Measurements from ENCODE around the gene EXOC6B.

EXOC6B gene

GRCh38 chr2:72828840-72829507, 3.1 kb upstream of the EXOC6B start:
- DNase-seq, result no peak

- no peak for DNase-seq
These were observed 2.3 kb upstream of the EXOC6B start for GRCh38 chr2:72827966-72828646.

- no peak for DNase-seq
These were observed 1.7 kb upstream of the EXOC6B start for GRCh38 chr2:72827487-72827886.

- DNase-seq, result no peak
These were observed 284 bp upstream of the EXOC6B start for GRCh38 chr2:72826156-72826477.

GRCh38 chr2:72824224-72824842, 1.5 kb downstream of the EXOC6B start:
- DNase-seq, result no peak

- DNase-seq, result no peak
These were observed 3.0 kb downstream of the EXOC6B start for GRCh38 chr2:72822794-72823193.

GRCh38 chr2:72821983-72822382, 3.9 kb downstream of the EXOC6B start:
- no peak for DNase-seq

- no peak for DNase-seq
These were observed 4.7 kb downstream of the EXOC6B start for GRCh38 chr2:72821118-72821517.

GRCh38 chr2:72819501-72819900, 6.3 kb downstream of the EXOC6B start:
- no peak for DNase-seq

GRCh38 chr2:72815655-72816278, 10.1 kb downstream of the EXOC6B start:
- DNase-seq, result no peak

- DNase-seq, result no peak
These were observed 12.0 kb downstream of the EXOC6B start for GRCh38 chr2:72813841-72814240.

- no peak for DNase-seq
These were observed 15.7 kb downstream of the EXOC6B start for GRCh38 chr2:72810165-72810564.

GRCh38 chr2:72809095-72809494, 16.7 kb downstream of the EXOC6B start:
- no peak for DNase-seq

- DNase-seq, result no peak
These were observed 19.4 kb downstream of the EXOC6B start for GRCh38 chr2:72806280-72806945.

- no peak for DNase-seq
These were observed 22.1 kb downstream of the EXOC6B start for GRCh38 chr2:72803626-72804320.

- DNase-seq, result no peak
These were observed 22.7 kb downstream of the EXOC6B start for GRCh38 chr2:72803151-72803550.

- DNase-seq, result no peak
These were observed 25.3 kb downstream of the EXOC6B start for GRCh38 chr2:72800492-72800891.

- DNase-seq, result no peak
These were observed 28.1 kb downstream of the EXOC6B start for GRCh38 chr2:72797740-72798139.

GRCh38 chr2:72796766-72797165, 29.1 kb downstream of the EXOC6B start:
- DNase-seq, result no peak

GRCh38 chr2:72794572-72794971, 31.3 kb downstream of the EXOC6B start:
- DNase-seq, result no peak

- no peak for DNase-seq
These were observed 31.9 kb downstream of the EXOC6B start for GRCh38 chr2:72793798-72794440.

GRCh38 chr2:72789241-72789640, 36.6 kb downstream of the EXOC6B start:
- no peak for DNase-seq

Data from SIG-M5 (cell line).